CD4-positive, alpha-beta memory T cell (primary cell): ENCODE results near the gene S1PR1. TPM values are rescaled to one million over a fixed set of nuclear protein-coding genes. Genes with fewer than 3 reads are reported as not detected.
A peak's percentile ranks its signal among the peaks of the same experiment; 100 is the strongest.

Source experiments
- CTCF ChIA-PET: fragments of 350-600 bp; sonication (Branson Sonifier 250); formaldehyde crosslinking; loops from one replicate; lab custom pipeline; 2021; ENCODE audit warnings: inconsistent platforms; ENCODE audit not compliant: partially characterized antibody; lab: Charles Lee
- POLR2A ChIA-PET: fragments of 350-600 bp; sonication (Branson Sonifier 250); formaldehyde crosslinking; loops from one replicate; lab custom pipeline; 2021; ENCODE audit not compliant: partially characterized antibody; lab: Charles Lee
- DNase-seq, 5 donors: peaks; one replicate each; pipeline versions ENCODE4 v3.0.0 to v3.0.0-alpha.2; 2020 to 2022; ENCODE audit warnings: mixed read lengths in 1 of 5
- H3K27ac ChIP-seq: one replicate; pipeline ENCODE4 v1.7.0; 2013; ENCODE audit warnings: low read depth, low read length
- H3K27me3 ChIP-seq: 2 replicates; pipeline ENCODE4 v1.7.0; 2013; ENCODE audit warnings: mild to moderate bottlenecking, low read length, moderate library complexity; ENCODE audit not compliant: insufficient read depth
- H3K36me3 ChIP-seq: 2 replicates; pipeline ENCODE4 v1.7.0; 2013; ENCODE audit warnings: mild to moderate bottlenecking, low read length, moderate library complexity; ENCODE audit not compliant: insufficient read depth
- H3K4me1 ChIP-seq: 2 replicates; pipeline ENCODE4 v1.7.0; 2013; ENCODE audit warnings: mild to moderate bottlenecking, low read length, moderate library complexity; ENCODE audit not compliant: insufficient read depth
- H3K4me3 ChIP-seq, 2 donors: one replicate each; pipeline ENCODE4 v1.7.0; 2013; ENCODE audit warnings: low read length in 2 of 2, mild to moderate bottlenecking in 1 of 2
- H3K9me3 ChIP-seq, 2 donors: one replicate each; pipeline ENCODE4 v1.7.0; 2013; ENCODE audit warnings: low read length in 2 of 2, control low read depth in 1 of 2; ENCODE audit not compliant: control insufficient read depth in 1 of 2
- H3K27ac Mint-ChIP-seq, 7 donors: one replicate each; pipeline ENCODE4 v1.8.0; 2020 to 2021; ENCODE audit warnings: mixed read lengths in 7 of 7, mild to moderate bottlenecking in 6 of 7, inconsistent platforms in 3 of 7, moderate library complexity in 3 of 7
- H3K27me3 Mint-ChIP-seq, 2 donors: one replicate each; pipeline ENCODE4 v1.8.0; 2020 to 2021; ENCODE audit warnings: mixed read lengths in 2 of 2
- H3K36me3 Mint-ChIP-seq, 2 donors: one replicate each; pipeline ENCODE4 v1.8.0; 2020 to 2021; ENCODE audit warnings: mixed read lengths in 2 of 2, inconsistent platforms in 1 of 2, mild to moderate bottlenecking in 1 of 2
- H3K4me1 Mint-ChIP-seq, 4 donors: one replicate each; pipeline ENCODE4 v1.8.0; 2020 to 2021; ENCODE audit warnings: mixed read lengths in 4 of 4, mild to moderate bottlenecking in 1 of 4
- H3K4me3 Mint-ChIP-seq, 8 donors: one replicate each; pipeline ENCODE4 v1.8.0; 2020 to 2021; ENCODE audit warnings: mixed read lengths in 8 of 8, mild to moderate bottlenecking in 7 of 8, moderate library complexity in 6 of 8, inconsistent platforms in 3 of 8
- H3K9me3 Mint-ChIP-seq, 8 donors: one replicate each; pipeline ENCODE4 v1.8.0; 2020 to 2021; ENCODE audit warnings: mixed read lengths in 8 of 8, mild to moderate bottlenecking in 5 of 8, inconsistent platforms in 3 of 8, moderate library complexity in 1 of 8
- intact Hi-C: fragments of 100-400 bp; cut with micrococcal nuclease; formaldehyde crosslinking; loops from one replicate; pipeline ENCODE4 v1.15.1; 2023
- polyA plus RNA-seq, 2 donors: library from polyadenylated mRNA; unstranded; fragments of 300-500 nt; fragmentation: Illumina TruSeq; gene quantifications; one replicate each; pipeline ENCODE4 v1.2.3, GENCODE V29; 2021
- total RNA-seq, 2 experiments: library from RNA; stranded (reverse); gene quantifications; one replicate each; pipeline ENCODE4 v1.2.3, GENCODE V29; 2021

The S1PR1 gene
- total and polyA plus RNA-seq, 4 experiments from 2014 or later: 277 to 366 (median 342) TPM

GRCh38 chr1:101193733-101194169 lies 43.1 kb upstream of the S1PR1 start:
- H3K27ac Mint-ChIP-seq: peak overlapping the region in 2 of 7 donors; percentile 3 to 48
- peaks cover 0 to 3% (median 0%) of the 10 kb centered on the region in 8 donors for H3K9me3 Mint-ChIP-seq
- POLR2A ChIA-PET: interaction anchor here (0.6 to 1.0 kb wide), 2 partner anchors 42 to 45 kb away, joined by 3 to 5 read pairs; no protein-coding TSS in a partner anchor

GRCh38 chr1:101194746-101195145 lies 42.1 kb upstream of the S1PR1 start:
- H3K4me1 ChIP-seq: no peaks in the 10 kb centered on the region
- Mint-ChIP-seq H3K4me3 (no peak overlapping the region), H3K27ac (no peak overlapping the region), H3K27me3 (peaks cover 0 to 3% of the 10 kb centered on the region in 2 donors), H3K36me3 (no peaks in the 10 kb centered on the region), H3K9me3 (peaks cover 0 to 3% (median 0%) of the 10 kb centered on the region in 8 donors), H3K4me1 (peaks cover 0 to 9% (median 4%) of the 10 kb centered on the region in 4 donors)
- intact Hi-C loops: no loop called here
- no peak overlapping the region for H3K27ac ChIP-seq
- H3K9me3 ChIP-seq: no peaks in the 10 kb centered on the region
- ChIA-PET CTCF (interaction anchor here (1.5 kb wide), 1 partner anchor 94 kb away, joined by 4 read pairs; no protein-coding TSS in a partner anchor), POLR2A (no interaction called here)
- no peaks in the 10 kb centered on the region for H3K36me3 ChIP-seq
- no peak overlapping the region for H3K4me3 ChIP-seq
- DNase-seq: no peak
- no peaks in the 10 kb centered on the region for H3K27me3 ChIP-seq

More at GRCh38 chr1:101193733-101194169, 43.1 kb upstream of the S1PR1 start:
- H3K27me3 Mint-ChIP-seq: peaks cover 0 to 3% of the 10 kb centered on the region in 2 donors
- H3K9me3 ChIP-seq: no peaks in the 10 kb centered on the region
- intact Hi-C loops: no loop called here
- DNase-seq: no peak
- H3K27ac ChIP-seq: no peak overlapping the region
- no peaks in the 10 kb centered on the region for H3K27me3 ChIP-seq
- no peaks in the 10 kb centered on the region for H3K4me1 ChIP-seq
- no peaks in the 10 kb centered on the region for H3K36me3 ChIP-seq
- H3K4me3 Mint-ChIP-seq: no peak overlapping the region
- no peak overlapping the region for H3K4me3 ChIP-seq
- CTCF ChIA-PET: interaction anchor here (0.7 kb wide), 1 partner anchor 8 kb away, joined by 3 read pairs; no protein-coding TSS in a partner anchor
- H3K36me3 Mint-ChIP-seq: no peaks in the 10 kb centered on the region
- peaks cover 0 to 3% (median 1%) of the 10 kb centered on the region in 4 donors for H3K4me1 Mint-ChIP-seq

GRCh38 chr1:101196668-101197067 lies 40.2 kb upstream of the S1PR1 start:
- intact Hi-C loops: no loop called here
- ChIA-PET CTCF (no interaction called here), POLR2A (no interaction called here)
- peaks cover 0 to 3% (median 0%) of the 10 kb centered on the region in 8 donors for H3K9me3 Mint-ChIP-seq
- H3K4me3 Mint-ChIP-seq: no peak overlapping the region
- DNase-seq: no peak
- no peak overlapping the region for H3K4me3 ChIP-seq
- H3K4me1 ChIP-seq: no peaks in the 10 kb centered on the region
- no peak overlapping the region for H3K27ac ChIP-seq
- no peaks in the 10 kb centered on the region for H3K36me3 ChIP-seq
- no peaks in the 10 kb centered on the region for H3K27me3 ChIP-seq
- H3K27me3 Mint-ChIP-seq: peaks cover 0 to 3% of the 10 kb centered on the region in 2 donors
- peaks cover 0 to 7% of the 10 kb centered on the region in 2 donors for H3K36me3 Mint-ChIP-seq
- H3K27ac Mint-ChIP-seq: no peak overlapping the region
- H3K4me1 Mint-ChIP-seq: peaks cover 0 to 9% (median 6%) of the 10 kb centered on the region in 4 donors
- no peaks in the 10 kb centered on the region for H3K9me3 ChIP-seq

- Mint-ChIP-seq H3K9me3 (peaks cover 0 to 3% (median 0%) of the 10 kb centered on the region in 8 donors), H3K27me3 (peaks cover 0 to 3% of the 10 kb centered on the region in 2 donors), H3K27ac (no peak overlapping the region), H3K4me3 (no peak overlapping the region), H3K36me3 (peaks cover 0 to 7% of the 10 kb centered on the region in 2 donors), H3K4me1 (peaks cover 0 to 9% (median 6%) of the 10 kb centered on the region in 4 donors)
- H3K36me3 ChIP-seq: no peaks in the 10 kb centered on the region
- no peaks in the 10 kb centered on the region for H3K4me1 ChIP-seq
- ChIA-PET CTCF (interaction anchor here (1.2 to 1.5 kb wide), 2 partner anchors 11 to 14 kb away, joined by 3 read pairs; no protein-coding TSS in a partner anchor), POLR2A (interaction anchor here (0.6 to 1.5 kb wide), 3 partner anchors 22 to 673 kb away, joined by 3 to 4 read pairs (median 3); partner anchors contain the start of gene S1PR1)
- intact Hi-C loops: no loop called here
- no peaks in the 10 kb centered on the region for H3K9me3 ChIP-seq
- H3K27ac ChIP-seq: no peak overlapping the region
- no peak overlapping the region for H3K4me3 ChIP-seq
- H3K27me3 ChIP-seq: no peaks in the 10 kb centered on the region
- DNase-seq: no peak
Observed at GRCh38 chr1:101198842-101199636, 37.8 kb upstream of the S1PR1 start.

GRCh38 chr1:101199637-101199982 lies 37.2 kb upstream of the S1PR1 start:
- ChIA-PET CTCF (interaction anchor here (1.5 kb wide), 1 partner anchor 13 kb away, joined by 3 read pairs; no protein-coding TSS in a partner anchor), POLR2A (interaction anchor here (0.6 to 1.5 kb wide), 2 partner anchors 37 to 674 kb away, joined by 3 to 4 read pairs; partner anchors contain the start of gene S1PR1)
- intact Hi-C loops: no loop called here
- H3K36me3 Mint-ChIP-seq: peaks cover 0 to 7% of the 10 kb centered on the region in 2 donors
- H3K27ac Mint-ChIP-seq: no peak overlapping the region
- Histone ChIP-seq H3K9me3 (no peaks in the 10 kb centered on the region), H3K4me3 (no peak overlapping the region), H3K4me1 (no peaks in the 10 kb centered on the region), H3K36me3 (no peaks in the 10 kb centered on the region), H3K27me3 (no peaks in the 10 kb centered on the region), H3K27ac (no peak overlapping the region)
- H3K4me3 Mint-ChIP-seq: no peak overlapping the region
- peaks cover 0 to 3% (median 0%) of the 10 kb centered on the region in 8 donors for H3K9me3 Mint-ChIP-seq
- DNase-seq: no peak
- peaks cover 0 to 9% (median 6%) of the 10 kb centered on the region in 4 donors for H3K4me1 Mint-ChIP-seq
- peaks cover 0 to 3% of the 10 kb centered on the region in 2 donors for H3K27me3 Mint-ChIP-seq

- Mint-ChIP-seq H3K4me1 (peaks cover 0 to 9% (median 6%) of the 10 kb centered on the region in 4 donors), H3K36me3 (peaks cover 0 to 7% of the 10 kb centered on the region in 2 donors), H3K27me3 (peaks cover 0 to 3% of the 10 kb centered on the region in 2 donors), H3K27ac (peak overlapping the region in 1 of 7 donors; percentile 16), H3K4me3 (no peak overlapping the region), H3K9me3 (peaks cover 0 to 3% (median 0%) of the 10 kb centered on the region in 8 donors)
- Histone ChIP-seq H3K36me3 (no peaks in the 10 kb centered on the region), H3K27me3 (no peaks in the 10 kb centered on the region), H3K27ac (no peak overlapping the region), H3K4me3 (no peak overlapping the region), H3K4me1 (no peaks in the 10 kb centered on the region), H3K9me3 (no peaks in the 10 kb centered on the region)
- POLR2A ChIA-PET: no interaction called here
- CTCF ChIA-PET: interaction anchor here (1.5 kb wide), 1 partner anchor 12 kb away, joined by 3 read pairs; no protein-coding TSS in a partner anchor
- intact Hi-C loops: no loop called here
- no peak for DNase-seq
Observed at GRCh38 chr1:101200513-101200912, 36.3 kb upstream of the S1PR1 start.
